Ascending aorta (tissue), 2 donors: ENCODE data around the gene NOG. TPM values are rescaled to one million over a fixed set of nuclear protein-coding genes. Genes with fewer than 3 reads are reported as not detected.

ENCODE experiments used
- DNase-seq, 2 donors: peaks; one replicate each; pipeline ENCODE4 v3.0.0-alpha.2; 2019; ENCODE audit warnings: low spot score in 2 of 2
- H3K27ac ChIP-seq, 2 donors: fragments of 200-600 bp; sonication (generic); one replicate each; pipeline ENCODE4 v1.5.1; 2016 to 2017; ENCODE audit warnings: mild to moderate bottlenecking in 1 of 2
- H3K27me3 ChIP-seq: fragments of 200-600 bp; sonication (generic); one replicate; pipeline ENCODE4 v1.5.1; 2017
- H3K36me3 ChIP-seq, 2 donors: fragments of 200-600 bp; sonication (generic); one replicate each; pipeline ENCODE4 v1.5.1; 2016
- H3K4me1 ChIP-seq, 2 donors: fragments of 200-600 bp; sonication (generic); one replicate each; pipeline ENCODE4 v1.5.1; 2016 to 2017; ENCODE audit warnings: mild to moderate bottlenecking in 1 of 2
- H3K4me3 ChIP-seq, 2 donors: fragments of 200-600 bp; sonication (generic); one replicate each; pipeline ENCODE4 v1.5.1; 2016 to 2017; ENCODE audit warnings: mild to moderate bottlenecking in 1 of 2
- H3K9me3 ChIP-seq, 2 donors: fragments of 200-600 bp; sonication (generic); one replicate each; pipeline ENCODE4 v1.5.1; 2016
- intact Hi-C: fragments of 100-400 bp; cut with DNase I; formaldehyde crosslinking; loops from one replicate; pipeline ENCODE4 v1.15.1; 2023
- total RNA-seq: library from RNA; depleted of rRNA; stranded (reverse); fragments of >200 nt; gene quantifications from one replicate; pipeline ENCODE4 v1.1.0, GENCODE V29; 2016
- TF ChIP-seq, protein P1 (sequence below), 3 experiments: fragments of 200-600 bp in 2 of 3; fragments of 450-650 bp in 1 of 3; sonication (generic) in 2 of 3; IDR thresholded peaks; one replicate each; pipeline ENCODE4 v1.5.1; 2016 to 2019; ENCODE audit warnings: antibody characterized with exemption in 3 of 3, mild to moderate bottlenecking in 1 of 3, moderate library complexity in 1 of 3

NOG gene
- total RNA-seq, 1 donor from 2014 or later = not detected

DNA sequence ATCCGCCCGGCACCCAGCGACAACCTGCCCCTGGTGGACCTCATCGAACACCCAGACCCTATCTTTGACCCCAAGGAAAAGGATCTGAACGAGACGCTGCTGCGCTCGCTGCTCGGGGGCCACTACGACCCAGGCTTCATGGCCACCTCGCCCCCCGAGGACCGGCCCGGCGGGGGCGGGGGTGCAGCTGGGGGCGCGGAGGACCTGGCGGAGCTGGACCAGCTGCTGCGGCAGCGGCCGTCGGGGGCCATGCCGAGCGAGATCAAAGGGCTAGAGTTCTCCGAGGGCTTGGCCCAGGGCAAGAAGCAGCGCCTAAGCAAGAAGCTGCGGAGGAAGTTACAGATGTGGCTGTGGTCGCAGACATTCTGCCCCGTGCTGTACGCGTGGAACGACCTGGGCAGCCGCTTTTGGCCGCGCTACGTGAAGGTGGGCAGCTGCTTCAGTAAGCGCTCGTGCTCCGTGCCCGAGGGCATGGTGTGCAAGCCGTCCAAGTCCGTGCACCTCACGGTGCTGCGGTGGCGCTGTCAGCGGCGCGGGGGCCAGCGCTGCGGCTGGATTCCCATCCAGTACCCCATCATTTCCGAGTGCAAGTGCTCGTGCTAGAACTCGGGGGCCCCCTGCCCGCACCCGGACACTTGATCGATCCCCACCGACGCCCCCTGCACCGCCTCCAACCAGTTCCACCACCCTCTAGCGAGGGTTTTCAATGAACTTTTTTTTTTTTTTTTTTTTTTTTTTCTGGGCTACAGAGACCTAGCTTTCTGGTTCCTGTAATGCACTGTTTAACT is 1.0 kb downstream of the NOG start:
- DNase-seq = no peak
- intact Hi-C loops = no loop called here
- H3K36me3 ChIP-seq = no peaks in the 10 kb centered on the region
- H3K4me1 ChIP-seq = peaks cover 5 to 40% of the 10 kb centered on the region in 2 donors
- TF ChIP-seq, protein P1, sequence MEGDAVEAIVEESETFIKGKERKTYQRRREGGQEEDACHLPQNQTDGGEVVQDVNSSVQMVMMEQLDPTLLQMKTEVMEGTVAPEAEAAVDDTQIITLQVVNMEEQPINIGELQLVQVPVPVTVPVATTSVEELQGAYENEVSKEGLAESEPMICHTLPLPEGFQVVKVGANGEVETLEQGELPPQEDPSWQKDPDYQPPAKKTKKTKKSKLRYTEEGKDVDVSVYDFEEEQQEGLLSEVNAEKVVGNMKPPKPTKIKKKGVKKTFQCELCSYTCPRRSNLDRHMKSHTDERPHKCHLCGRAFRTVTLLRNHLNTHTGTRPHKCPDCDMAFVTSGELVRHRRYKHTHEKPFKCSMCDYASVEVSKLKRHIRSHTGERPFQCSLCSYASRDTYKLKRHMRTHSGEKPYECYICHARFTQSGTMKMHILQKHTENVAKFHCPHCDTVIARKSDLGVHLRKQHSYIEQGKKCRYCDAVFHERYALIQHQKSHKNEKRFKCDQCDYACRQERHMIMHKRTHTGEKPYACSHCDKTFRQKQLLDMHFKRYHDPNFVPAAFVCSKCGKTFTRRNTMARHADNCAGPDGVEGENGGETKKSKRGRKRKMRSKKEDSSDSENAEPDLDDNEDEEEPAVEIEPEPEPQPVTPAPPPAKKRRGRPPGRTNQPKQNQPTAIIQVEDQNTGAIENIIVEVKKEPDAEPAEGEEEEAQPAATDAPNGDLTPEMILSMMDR (IDR thresholded peaks at IDR 0.05) = no peak
- H3K4me3 ChIP-seq = peak overlapping the region; percentile 62 to 66
- no peaks in the 10 kb centered on the region for H3K27me3 ChIP-seq
- no peaks in the 10 kb centered on the region for H3K9me3 ChIP-seq
- H3K27ac ChIP-seq = peak overlapping the region; percentile 45 to 53

DNA sequence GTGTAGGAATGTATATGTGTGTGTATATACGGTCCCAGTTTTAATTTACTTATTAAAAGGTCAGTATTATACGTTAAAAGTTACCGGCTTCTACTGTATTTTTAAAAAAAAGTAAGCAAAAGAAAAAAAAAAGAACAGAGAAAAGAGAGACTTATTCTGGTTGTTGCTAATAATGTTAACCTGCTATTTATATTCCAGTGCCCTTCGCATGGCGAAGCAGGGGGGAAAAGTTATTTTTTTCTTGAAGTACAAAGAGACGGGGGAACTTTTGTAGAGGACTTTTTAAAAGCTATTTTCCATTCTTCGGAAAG is 1.6 kb downstream of the NOG start:
- TF ChIP-seq, protein P1 (IDR thresholded peaks at IDR 0.05) = no peak
- peaks cover 5 to 40% of the 10 kb centered on the region in 2 donors for H3K4me1 ChIP-seq
- no peaks in the 10 kb centered on the region for H3K9me3 ChIP-seq
- intact Hi-C loops = no loop called here
- H3K27me3 ChIP-seq = no peaks in the 10 kb centered on the region
- no peak for DNase-seq
- peak overlapping the region; percentile 62 to 66 for H3K4me3 ChIP-seq
- H3K27ac ChIP-seq = no peak overlapping the region
- no peaks in the 10 kb centered on the region for H3K36me3 ChIP-seq

DNA sequence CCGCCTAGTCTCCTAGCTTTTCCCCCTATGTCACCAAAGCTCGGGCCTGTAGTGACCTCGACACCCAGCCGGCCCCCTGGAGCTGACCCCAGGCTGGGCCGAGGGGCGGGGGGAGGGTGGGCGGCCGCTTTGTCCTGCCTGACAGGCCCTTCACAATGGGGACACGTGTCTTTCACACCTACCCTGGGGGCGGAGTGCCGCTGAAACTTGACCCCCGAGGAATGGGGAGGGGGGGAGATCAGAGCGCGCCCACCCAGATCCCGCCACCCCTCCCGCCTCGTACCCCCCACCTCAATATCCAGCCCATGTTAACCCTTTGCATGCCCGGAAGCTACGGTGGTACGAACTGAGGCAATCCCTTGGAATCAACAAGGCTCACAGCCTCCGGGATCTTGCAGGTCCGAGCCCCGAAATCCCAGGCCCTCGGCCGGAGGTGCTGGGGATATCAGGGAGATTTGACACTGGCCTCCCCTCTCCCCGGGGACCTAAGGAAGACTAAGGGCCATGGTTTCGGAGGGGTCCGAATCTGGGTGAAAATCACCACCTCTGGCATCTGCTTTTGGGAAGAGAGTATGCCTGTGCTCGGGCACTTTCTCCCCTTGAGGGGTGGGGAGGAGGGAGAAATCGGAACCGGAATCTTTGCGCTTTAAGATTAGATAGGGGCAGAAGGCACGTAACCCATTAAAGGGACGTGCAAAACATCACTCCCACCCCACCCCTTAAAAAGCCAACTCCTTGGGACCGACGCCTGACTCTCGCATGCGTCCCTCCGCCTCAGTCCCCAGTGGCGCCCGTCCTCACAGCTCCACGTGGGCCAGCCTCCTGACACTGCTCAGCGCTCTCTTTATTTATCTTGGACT is 2.6 kb downstream of the NOG start:
- no peak overlapping the region for H3K27ac ChIP-seq
- TF ChIP-seq, protein P1 (IDR thresholded peaks at IDR 0.05) = no peak
- H3K4me3 ChIP-seq = peak overlapping the region; percentile 46 to 66
- H3K4me1 ChIP-seq = peaks cover 5 to 40% of the 10 kb centered on the region in 2 donors
- H3K36me3 ChIP-seq = no peaks in the 10 kb centered on the region
- no peaks in the 10 kb centered on the region for H3K27me3 ChIP-seq
- intact Hi-C loops = no loop called here
- H3K9me3 ChIP-seq = no peaks in the 10 kb centered on the region
- DNase-seq = no peak

DNA sequence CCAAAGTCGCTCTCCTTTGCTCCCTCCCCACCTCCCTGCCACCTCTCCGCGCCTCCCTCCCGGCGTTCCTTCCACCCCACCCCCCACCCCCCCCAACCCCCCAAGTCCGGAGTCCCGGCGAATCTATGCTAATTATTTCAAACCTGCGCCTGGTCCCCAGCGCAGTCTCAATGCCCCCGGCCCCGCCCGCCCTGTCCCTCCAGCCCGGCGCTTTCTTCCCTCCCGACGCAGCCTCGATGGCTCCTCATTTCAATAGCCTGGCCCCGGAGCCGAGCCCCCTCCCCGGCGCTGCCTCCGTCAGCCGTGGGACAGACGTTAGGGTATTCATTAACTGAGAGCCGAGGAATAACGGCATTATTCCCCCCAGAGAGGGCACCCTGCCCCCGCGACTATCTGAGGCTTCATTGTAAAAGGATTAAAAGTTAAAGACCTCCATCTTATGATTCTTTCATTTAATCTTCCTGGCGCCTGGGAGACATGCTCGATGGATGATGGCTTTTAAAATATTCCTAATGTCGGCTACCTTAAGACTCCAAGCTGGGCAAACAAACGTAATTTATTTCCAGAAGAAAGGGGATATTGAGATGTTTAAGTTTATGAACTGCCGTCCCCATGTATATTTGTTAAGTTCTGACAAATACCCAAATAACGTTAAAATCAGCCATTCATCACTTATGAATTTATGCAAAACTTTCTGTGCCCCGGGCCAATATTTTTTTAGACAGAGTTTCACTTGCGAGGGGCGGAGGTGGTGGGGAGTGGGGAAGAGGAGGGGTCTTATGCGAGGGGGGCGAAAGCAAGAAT is 3.4 kb downstream of the NOG start:
- H3K4me1 ChIP-seq = peaks cover 5 to 40% of the 10 kb centered on the region in 2 donors
- no peaks in the 10 kb centered on the region for H3K27me3 ChIP-seq
- intact Hi-C loops = no loop called here
- peak overlapping the region; percentile 46 to 66 for H3K4me3 ChIP-seq
- DNase-seq = no peak
- no peak overlapping the region for H3K27ac ChIP-seq
- no peaks in the 10 kb centered on the region for H3K36me3 ChIP-seq
- TF ChIP-seq, protein P1 (IDR thresholded peaks at IDR 0.05) = no peak
- H3K9me3 ChIP-seq = no peaks in the 10 kb centered on the region

DNA sequence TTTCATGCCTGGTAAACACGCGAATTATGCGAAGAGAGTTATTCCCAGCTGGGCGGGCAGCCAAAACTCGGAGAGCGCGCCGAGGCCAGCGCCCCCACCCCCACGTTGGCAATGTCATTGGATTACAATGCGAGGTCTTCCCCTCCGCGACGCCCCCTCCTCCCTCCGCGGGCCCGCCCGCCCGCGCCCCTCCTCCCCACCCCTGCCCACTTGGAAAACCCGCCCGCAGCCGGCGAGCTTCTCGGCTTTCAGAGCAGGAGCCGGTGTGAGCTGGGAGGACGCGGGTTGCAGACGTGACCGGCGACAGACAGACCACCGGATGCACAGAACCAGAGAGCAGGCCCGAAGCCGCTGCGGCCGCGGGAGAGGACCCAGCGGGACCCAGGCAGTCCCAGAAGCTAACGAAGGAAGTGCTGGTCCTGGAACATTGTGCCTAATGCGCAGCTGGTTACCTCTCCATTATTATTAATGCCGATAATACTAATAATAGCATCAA is 4.0 kb downstream of the NOG start:
- no peak for DNase-seq
- intact Hi-C loops = no loop called here
- peaks cover 5 to 40% of the 10 kb centered on the region in 2 donors for H3K4me1 ChIP-seq
- H3K27me3 ChIP-seq = no peaks in the 10 kb centered on the region
- TF ChIP-seq, protein P1 (IDR thresholded peaks at IDR 0.05) = no peak
- H3K4me3 ChIP-seq = peak overlapping the region; percentile 46 to 66
- no peaks in the 10 kb centered on the region for H3K9me3 ChIP-seq
- no peak overlapping the region for H3K27ac ChIP-seq
- no peaks in the 10 kb centered on the region for H3K36me3 ChIP-seq
